Measurements from ENCODE around the gene PDE1A.

Gene PDE1A

DNA sequence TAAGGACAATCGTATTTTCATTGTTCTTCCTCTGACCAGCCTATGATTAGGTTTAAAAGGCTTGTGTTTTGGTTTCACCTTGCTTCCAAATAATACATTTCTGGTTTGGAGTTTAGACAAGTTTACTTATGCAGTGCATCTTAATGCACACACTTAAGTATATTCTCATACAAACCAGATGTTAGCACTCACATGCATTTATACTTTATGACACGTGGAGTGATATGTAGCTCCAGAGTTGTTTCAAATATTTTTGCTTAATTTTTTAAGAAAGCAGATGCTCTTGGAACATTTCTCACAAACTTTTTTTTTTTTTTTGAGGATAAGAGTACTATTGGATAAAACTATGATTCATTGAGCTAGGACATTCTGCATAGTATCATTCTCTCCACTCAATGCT lies 109.9 kb downstream of the PDE1A start:
- H3K4me1 ChIP-seq (ENCODE audit: insufficient read depth, insufficient read length): no peaks in the 10 kb centered on the region
- 0 out of 2 replicates have a peak, but pooled peaks cover under 1% of the 10 kb centered on the region for H3K9me3 ChIP-seq (ENCODE audit: insufficient read depth, low read length)
- H3K4me3 ChIP-seq (ENCODE audit: insufficient read length, low read depth): no peak overlapping the region
- no peak overlapping the region for H3K9ac ChIP-seq (ENCODE audit: insufficient read length, low read depth)
- no peak for DNase-seq (ENCODE audit: low read depth, low spot score)
- no peaks in the 10 kb centered on the region for H3K36me3 ChIP-seq (ENCODE audit: insufficient read depth, insufficient read length, low read length)
- TF ChIP-seq SUZ12 (IDR thresholded peaks at IDR 0.05; ENCODE audit: extremely low read depth, insufficient read depth, insufficient read length): no peak
- TF ChIP-seq YY1 (IDR thresholded peaks at IDR 0.05; ENCODE audit: insufficient read depth, insufficient read length): no peak
- TF ChIP-seq ZNF274 (IDR thresholded peaks at IDR 0.05; ENCODE audit: low read depth, low read length): no peak
- H3K27me3 ChIP-seq (ENCODE audit: insufficient read depth, insufficient read length): no peaks in the 10 kb centered on the region

DNA sequence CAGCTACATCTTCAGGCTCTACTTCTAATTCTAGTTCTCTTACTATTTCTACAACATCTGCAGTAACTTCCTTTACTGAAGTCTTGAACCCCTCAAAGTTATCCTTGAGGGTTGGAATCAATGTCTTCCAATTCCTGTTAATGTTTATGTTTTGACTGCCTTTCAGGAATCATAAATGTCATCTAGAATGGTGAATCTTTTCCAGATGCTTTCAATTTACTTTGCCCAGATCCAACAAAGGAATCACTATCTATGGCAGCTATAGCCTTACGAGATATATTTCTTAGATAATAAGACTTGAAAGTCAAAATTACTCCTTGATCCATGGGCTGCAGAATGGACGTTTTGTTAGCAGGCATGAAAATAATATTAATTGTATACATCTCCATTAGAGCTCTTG lies 123.9 kb downstream of the PDE1A start:
- no peaks in the 10 kb centered on the region for H3K36me3 ChIP-seq (ENCODE audit: insufficient read depth, insufficient read length, low read length)
- TF ChIP-seq ZNF274 (IDR thresholded peaks at IDR 0.05; ENCODE audit: low read depth, low read length) (no peak), YY1 (IDR thresholded peaks at IDR 0.05; ENCODE audit: insufficient read depth, insufficient read length) (no peak), SUZ12 (IDR thresholded peaks at IDR 0.05; ENCODE audit: extremely low read depth, insufficient read depth, insufficient read length) (no peak)

DNA sequence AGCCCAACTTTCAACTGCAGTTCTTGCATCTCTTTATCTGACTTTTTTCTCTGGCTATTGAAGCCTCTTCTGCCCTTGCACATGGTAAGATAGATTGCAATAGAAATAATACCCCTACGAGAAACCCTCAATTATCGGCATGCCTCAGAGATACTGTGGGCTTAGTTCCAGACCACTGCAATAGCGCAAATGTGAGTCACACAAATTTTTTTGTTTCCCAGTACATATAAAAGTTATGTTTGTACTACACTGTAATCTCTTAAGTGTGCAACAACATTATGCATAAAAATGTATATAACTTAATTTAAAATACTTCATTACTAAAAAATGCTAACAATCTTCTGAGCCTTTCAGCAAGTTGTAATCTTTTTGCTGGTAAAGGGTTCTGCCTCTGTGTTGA lies 124.7 kb downstream of the PDE1A start:
- TF ChIP-seq ZNF274 (IDR thresholded peaks at IDR 0.05; ENCODE audit: low read depth, low read length): no peak
- TF ChIP-seq SUZ12 (IDR thresholded peaks at IDR 0.05; ENCODE audit: extremely low read depth, insufficient read depth, insufficient read length): no peak
- TF ChIP-seq YY1 (IDR thresholded peaks at IDR 0.05; ENCODE audit: insufficient read depth, insufficient read length): no peak
- Histone ChIP-seq H3K27me3 (ENCODE audit: insufficient read depth, insufficient read length) (no peaks in the 10 kb centered on the region), H3K9ac (ENCODE audit: insufficient read length, low read depth) (no peak overlapping the region), H3K36me3 (ENCODE audit: insufficient read depth, insufficient read length, low read length) (no peaks in the 10 kb centered on the region), H3K9me3 (ENCODE audit: insufficient read depth, low read length) (no peaks in the 10 kb centered on the region), H3K4me1 (ENCODE audit: insufficient read depth, insufficient read length) (no peaks in the 10 kb centered on the region), H3K4me3 (ENCODE audit: insufficient read length, low read depth) (no peak overlapping the region)
- DNase-seq (ENCODE audit: low read depth, low spot score): no peak

More for the DNA sequence above, 123.9 kb downstream of the PDE1A start:
- Histone ChIP-seq H3K9ac (ENCODE audit: insufficient read length, low read depth) (no peak overlapping the region), H3K9me3 (ENCODE audit: insufficient read depth, low read length) (no peaks in the 10 kb centered on the region), H3K4me1 (ENCODE audit: insufficient read depth, insufficient read length) (no peaks in the 10 kb centered on the region), H3K27me3 (ENCODE audit: insufficient read depth, insufficient read length) (no peaks in the 10 kb centered on the region), H3K4me3 (ENCODE audit: insufficient read length, low read depth) (no peak overlapping the region)
- no peak for DNase-seq (ENCODE audit: low read depth, low spot score)

DNA sequence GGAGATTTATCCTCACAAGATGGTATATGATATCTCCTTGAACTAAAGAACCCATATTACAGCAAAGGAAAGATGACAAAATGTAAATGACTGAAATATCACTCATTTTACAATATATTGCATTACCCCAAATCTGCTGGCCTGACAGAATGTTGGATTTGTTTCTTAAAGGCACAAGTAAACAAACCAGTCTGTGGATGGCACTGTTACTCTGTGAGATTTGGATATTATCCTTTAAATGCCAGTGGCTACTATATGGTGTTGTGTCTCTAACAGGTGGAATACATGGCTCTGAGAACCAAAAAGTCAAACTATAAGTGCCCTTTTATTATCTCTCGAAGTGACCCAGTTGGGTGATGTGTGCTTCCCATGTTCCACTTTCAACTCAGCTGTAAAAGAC lies 125.7 kb downstream of the PDE1A start:
- DNase-seq (ENCODE audit: low read depth, low spot score): no peak
- TF ChIP-seq ZNF274 (IDR thresholded peaks at IDR 0.05; ENCODE audit: low read depth, low read length) (no peak), SUZ12 (IDR thresholded peaks at IDR 0.05; ENCODE audit: extremely low read depth, insufficient read depth, insufficient read length) (no peak), YY1 (IDR thresholded peaks at IDR 0.05; ENCODE audit: insufficient read depth, insufficient read length) (no peak)
- Histone ChIP-seq H3K27me3 (ENCODE audit: insufficient read depth, insufficient read length) (no peaks in the 10 kb centered on the region), H3K4me3 (ENCODE audit: insufficient read length, low read depth) (no peak overlapping the region), H3K9me3 (ENCODE audit: insufficient read depth, low read length) (no peaks in the 10 kb centered on the region), H3K9ac (ENCODE audit: insufficient read length, low read depth) (no peak overlapping the region), H3K36me3 (ENCODE audit: insufficient read depth, insufficient read length, low read length) (no peaks in the 10 kb centered on the region), H3K4me1 (ENCODE audit: insufficient read depth, insufficient read length) (no peaks in the 10 kb centered on the region)

DNA sequence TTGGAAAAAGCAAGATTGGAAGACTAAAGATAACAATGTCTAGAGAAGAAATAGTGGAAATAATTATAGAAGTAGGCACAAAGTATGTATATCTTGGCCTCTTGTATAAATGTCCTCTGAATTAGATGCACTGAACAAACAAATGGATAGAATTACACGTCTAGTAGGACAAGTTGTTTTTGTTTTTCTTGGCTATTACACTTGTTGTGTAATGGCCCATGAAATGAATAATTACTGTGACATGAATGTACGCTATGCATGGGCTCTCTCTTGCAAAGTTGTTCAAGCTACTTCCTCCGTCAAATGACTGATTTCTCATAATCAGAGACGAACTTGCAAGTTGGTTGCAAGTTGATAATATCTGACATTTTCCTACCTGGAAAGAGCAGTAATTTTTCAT lies 126.2 kb downstream of the PDE1A start:
- no peaks in the 10 kb centered on the region for H3K4me1 ChIP-seq (ENCODE audit: insufficient read depth, insufficient read length)
- TF ChIP-seq YY1 (IDR thresholded peaks at IDR 0.05; ENCODE audit: insufficient read depth, insufficient read length) (no peak), SUZ12 (IDR thresholded peaks at IDR 0.05; ENCODE audit: extremely low read depth, insufficient read depth, insufficient read length) (no peak), ZNF274 (IDR thresholded peaks at IDR 0.05; ENCODE audit: low read depth, low read length) (no peak)
- H3K9ac ChIP-seq (ENCODE audit: insufficient read length, low read depth): no peak overlapping the region
- no peaks in the 10 kb centered on the region for H3K36me3 ChIP-seq (ENCODE audit: insufficient read depth, insufficient read length, low read length)
- no peak overlapping the region for H3K4me3 ChIP-seq (ENCODE audit: insufficient read length, low read depth)
- DNase-seq (ENCODE audit: low read depth, low spot score): no peak
- no peaks in the 10 kb centered on the region for H3K27me3 ChIP-seq (ENCODE audit: insufficient read depth, insufficient read length)
- H3K9me3 ChIP-seq (ENCODE audit: insufficient read depth, low read length): no peaks in the 10 kb centered on the region

DNA sequence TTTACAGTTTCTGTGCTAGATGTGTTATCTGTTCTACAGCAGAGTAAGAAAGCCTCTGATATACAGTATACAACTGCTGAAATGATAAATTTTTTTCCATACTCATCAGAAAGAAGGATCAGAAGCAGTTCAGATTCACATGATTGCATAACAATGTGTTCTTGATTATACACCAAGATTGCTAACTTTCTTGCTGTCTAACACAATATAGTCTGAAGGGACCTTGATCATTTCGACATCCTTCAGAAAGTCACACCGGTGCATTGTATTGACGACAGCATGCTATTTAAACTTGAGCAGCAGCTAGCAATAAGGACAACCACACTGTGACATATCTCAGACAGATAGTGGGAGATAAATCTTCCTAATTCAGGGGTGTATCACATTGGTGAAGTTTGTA lies 127.2 kb downstream of the PDE1A start:
- no peaks in the 10 kb centered on the region for H3K27me3 ChIP-seq (ENCODE audit: insufficient read depth, insufficient read length)
- TF ChIP-seq YY1 (IDR thresholded peaks at IDR 0.05; ENCODE audit: insufficient read depth, insufficient read length) (no peak), ZNF274 (IDR thresholded peaks at IDR 0.05; ENCODE audit: low read depth, low read length) (no peak), SUZ12 (IDR thresholded peaks at IDR 0.05; ENCODE audit: extremely low read depth, insufficient read depth, insufficient read length) (no peak)

DNA sequence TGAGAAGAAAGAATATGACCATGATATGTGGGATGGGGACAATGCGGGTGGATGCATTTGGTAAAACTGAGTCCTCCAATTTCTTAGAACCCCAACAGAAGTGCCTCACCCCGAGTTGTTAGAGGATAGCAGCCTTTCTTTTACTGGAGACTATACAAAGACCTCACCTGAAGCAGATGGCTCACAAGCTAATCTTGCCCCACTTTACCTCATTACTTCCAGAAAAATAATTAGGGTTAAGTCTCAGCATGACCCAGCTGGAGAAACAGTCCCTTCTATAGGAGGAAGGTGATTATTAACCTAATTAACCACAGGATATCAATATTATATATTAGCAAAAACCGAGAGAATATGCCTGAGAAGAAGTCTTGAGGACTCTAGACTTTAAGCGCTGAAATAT lies 128.4 kb downstream of the PDE1A start:
- no peaks in the 10 kb centered on the region for H3K27me3 ChIP-seq (ENCODE audit: insufficient read depth, insufficient read length)
- TF ChIP-seq YY1 (IDR thresholded peaks at IDR 0.05; ENCODE audit: insufficient read depth, insufficient read length) (no peak), SUZ12 (IDR thresholded peaks at IDR 0.05; ENCODE audit: extremely low read depth, insufficient read depth, insufficient read length) (no peak), ZNF274 (IDR thresholded peaks at IDR 0.05; ENCODE audit: low read depth, low read length) (no peak)
- H3K9ac ChIP-seq (ENCODE audit: insufficient read length, low read depth): no peak overlapping the region
- no peak overlapping the region for H3K4me3 ChIP-seq (ENCODE audit: insufficient read length, low read depth)
- no peaks in the 10 kb centered on the region for H3K9me3 ChIP-seq (ENCODE audit: insufficient read depth, low read length)
- no peak for DNase-seq (ENCODE audit: low read depth, low spot score)
- H3K36me3 ChIP-seq (ENCODE audit: insufficient read depth, insufficient read length, low read length): no peaks in the 10 kb centered on the region
- no peaks in the 10 kb centered on the region for H3K4me1 ChIP-seq (ENCODE audit: insufficient read depth, insufficient read length)

More for the DNA sequence above, 127.2 kb downstream of the PDE1A start:
- Histone ChIP-seq H3K9ac (ENCODE audit: insufficient read length, low read depth) (no peak overlapping the region), H3K4me1 (ENCODE audit: insufficient read depth, insufficient read length) (no peaks in the 10 kb centered on the region), H3K4me3 (ENCODE audit: insufficient read length, low read depth) (no peak overlapping the region), H3K9me3 (ENCODE audit: insufficient read depth, low read length) (no peaks in the 10 kb centered on the region), H3K36me3 (ENCODE audit: insufficient read depth, insufficient read length, low read length) (no peaks in the 10 kb centered on the region)
- no peak for DNase-seq (ENCODE audit: low read depth, low spot score)
